ENCODE results near the gene SMAP2. TPM values are rescaled to one million over a fixed set of nuclear protein-coding genes. Genes with fewer than 3 reads are reported as not detected.

The SMAP2 gene
- total RNA-seq, 1 experiment from 2014 or later, result 8.2 TPM

DNA sequence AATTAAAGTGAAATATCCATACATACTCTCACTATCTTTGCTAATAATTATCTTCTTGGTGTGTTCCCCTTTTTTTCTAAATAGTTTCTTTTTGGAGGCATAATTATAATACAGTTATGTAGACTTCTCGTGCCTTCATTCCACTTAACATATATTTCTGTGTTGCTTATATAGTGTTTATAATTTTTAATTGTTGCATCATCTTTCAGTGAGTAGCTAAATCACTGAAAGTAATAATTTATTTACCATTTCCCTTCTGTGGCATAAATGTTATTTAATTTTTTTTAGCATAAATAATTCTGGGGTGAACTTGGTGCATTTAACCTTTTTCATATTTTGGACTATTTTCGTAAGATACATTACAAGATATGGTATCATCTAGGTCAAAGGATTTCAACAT lies 38.3 kb downstream of the SMAP2 start:
- Mint-ChIP-seq H3K9me3 (no peaks in the 10 kb centered on the region), H3K36me3 (ENCODE audit: insufficient read depth in 1 of 3, low read depth in 3 of 3) (no peaks in the 10 kb centered on the region), H3K4me1 (peaks cover 21 to 24% of the 10 kb centered on the region in 2 experiments), H3K27me3 (ENCODE audit: low read depth) (no peaks in the 10 kb centered on the region), H3K27ac (0 out of 7 replicates have a peak overlapping the region, but pooled peaks of 1 of the 3 experiments have one; percentile 28), H3K4me3 (no peak overlapping the region)
- Histone ChIP-seq H3K79me1 (ENCODE audit: insufficient read depth, low read depth, low read length, poor library complexity, severe bottlenecking) (no peaks in the 10 kb centered on the region), H2AFZ (ENCODE audit: low read length) (no peak overlapping the region), H4K20me1 (ENCODE audit: control insufficient read depth, insufficient read depth, insufficient read length) (no peaks in the 10 kb centered on the region), H4K5ac (ENCODE audit: insufficient read length, low read depth, low read length) (no peak overlapping the region), H3K23me2 (ENCODE audit: insufficient read length, low read depth, low read length, poor library complexity, severe bottlenecking) (no peaks in the 10 kb centered on the region), H2AK5ac (ENCODE audit: insufficient read length, low read length) (no peak overlapping the region), H3K14ac (ENCODE audit: insufficient read depth, low read length) (no peak overlapping the region), H3K4me2 (ENCODE audit: insufficient read depth, insufficient read length, low read length) (no peak overlapping the region), H3K4me1 (ENCODE audit: insufficient read depth, low read length) (no peaks in the 10 kb centered on the region), H3K9ac (ENCODE audit: extremely low read depth, insufficient read length, low read length) (no peak overlapping the region), H3K4ac (ENCODE audit: low read depth, low read length) (no peak overlapping the region), H4K8ac (replicated peaks; ENCODE audit: insufficient read length, low read depth, low read length) (no peak overlapping the region), H2BK20ac (ENCODE audit: low read depth, low read length, poor library complexity, severe bottlenecking) (no peak overlapping the region), H3K23ac (ENCODE audit: insufficient read length, low read depth, low read length) (no peak overlapping the region), H3T11ph (ENCODE audit: low read length) (no peak overlapping the region), H3K9me3 (ENCODE audit: control insufficient read depth, low read depth, low read length) (no peaks in the 10 kb centered on the region), H3K18ac (ENCODE audit: insufficient read length, low read depth, low read length) (no peak overlapping the region), H3K27me3 (ENCODE audit: insufficient read depth, low read length) (no peaks in the 10 kb centered on the region), H4K91ac (ENCODE audit: insufficient read length, low read depth, low read length) (no peak overlapping the region), H3K79me2 (ENCODE audit: insufficient read depth, low read length) (no peaks in the 10 kb centered on the region), H2BK12ac (ENCODE audit: insufficient read length, low read depth, low read length) (no peak overlapping the region), H3K56ac (ENCODE audit: insufficient read length, low read depth, low read length) (no peak overlapping the region), H2BK5ac (ENCODE audit: insufficient read length, low read length) (no peak overlapping the region), H2BK15ac (ENCODE audit: low read depth, low read length) (no peak overlapping the region), H2BK120ac (ENCODE audit: low read depth, low read length, poor library complexity, severe bottlenecking) (no peak overlapping the region), H3K27ac (ENCODE audit: insufficient read length, low read depth, low read length) (no peak overlapping the region)
- WGBS (ENCODE audit: extremely low coverage, insufficient read length, low lambda C conversion rate), result no CpG with 5 or more reads among the region's 2 CpGs
- TF ChIP-seq, protein P1, sequence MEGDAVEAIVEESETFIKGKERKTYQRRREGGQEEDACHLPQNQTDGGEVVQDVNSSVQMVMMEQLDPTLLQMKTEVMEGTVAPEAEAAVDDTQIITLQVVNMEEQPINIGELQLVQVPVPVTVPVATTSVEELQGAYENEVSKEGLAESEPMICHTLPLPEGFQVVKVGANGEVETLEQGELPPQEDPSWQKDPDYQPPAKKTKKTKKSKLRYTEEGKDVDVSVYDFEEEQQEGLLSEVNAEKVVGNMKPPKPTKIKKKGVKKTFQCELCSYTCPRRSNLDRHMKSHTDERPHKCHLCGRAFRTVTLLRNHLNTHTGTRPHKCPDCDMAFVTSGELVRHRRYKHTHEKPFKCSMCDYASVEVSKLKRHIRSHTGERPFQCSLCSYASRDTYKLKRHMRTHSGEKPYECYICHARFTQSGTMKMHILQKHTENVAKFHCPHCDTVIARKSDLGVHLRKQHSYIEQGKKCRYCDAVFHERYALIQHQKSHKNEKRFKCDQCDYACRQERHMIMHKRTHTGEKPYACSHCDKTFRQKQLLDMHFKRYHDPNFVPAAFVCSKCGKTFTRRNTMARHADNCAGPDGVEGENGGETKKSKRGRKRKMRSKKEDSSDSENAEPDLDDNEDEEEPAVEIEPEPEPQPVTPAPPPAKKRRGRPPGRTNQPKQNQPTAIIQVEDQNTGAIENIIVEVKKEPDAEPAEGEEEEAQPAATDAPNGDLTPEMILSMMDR (conservative IDR thresholded peaks at IDR 0.05), result no peak
- no peak for DNase-seq

Data from H9 (cell line).